Endothelial cell of umbilical vein (primary cell): ENCODE data around the gene CT45A5. TPM values are rescaled to one million over a fixed set of nuclear protein-coding genes. Genes with fewer than 3 reads are reported as not detected.
A peak's percentile ranks its signal among the peaks of the same experiment; 100 is the strongest.

Experiments used
- BruUV-seq: library from RNA; stranded (reverse); fragments of 400-500 nt; replicated peaks from 2 replicates; lab custom pipeline; 2021; lab: Mats Ljungman, UMichigan
- CTCF ChIA-PET: fragments of 300-600, 350-600 bp; sonication (Branson Sonifier 250); formaldehyde crosslinking; loops from one replicate; lab custom pipeline; 2021; ENCODE audit warnings: antibody characterized with exemption, inconsistent platforms; lab: Charles Lee
- POLR2A ChIA-PET: fragments of 300-600, 350-600 bp; sonication (Branson Sonifier 250); formaldehyde crosslinking; loops from one replicate; lab custom pipeline; 2021; ENCODE audit warnings: antibody characterized with exemption, inconsistent platforms; lab: Charles Lee
- DNase-seq: peaks from one replicate; pipeline ENCODE4 v3.0.0-alpha.2; 2011; ENCODE audit warnings: low read depth, low spot score
- FAIRE-seq: peaks from 2 replicates; lab custom pipeline; 2011; peaks lifted over from hg19 to GRCh38; lab: Jason Lieb, UNC
- H2AFZ ChIP-seq: 2 replicates; pipeline ENCODE4 v1.6.0; 2012; ENCODE audit warnings: low read depth, low read length, control low read depth, inconsistent platforms
- H3K27ac ChIP-seq: 2 replicates; pipeline ENCODE4 v1.5.1; 2011; ENCODE audit warnings: low read depth, mild to moderate bottlenecking, control low read depth, low read length, moderate library complexity; ENCODE audit not compliant: insufficient read depth
- H3K27me3 ChIP-seq, 2 experiments: 2 replicates each; pipeline versions ENCODE4 v1.6.0 to v1.6.1; 2011; ENCODE audit warnings: low read length in 2 of 2, mixed read lengths in 1 of 2; ENCODE audit not compliant: control insufficient read depth in 2 of 2, insufficient read depth in 2 of 2
- H3K36me3 ChIP-seq, 2 experiments: 2 replicates in 1 of 2; 3 replicates in 1 of 2; pipeline ENCODE4 v1.5.1; 2011; ENCODE audit warnings: low read length in 2 of 2, mild to moderate bottlenecking in 1 of 2, moderate library complexity in 1 of 2; ENCODE audit not compliant: control insufficient read depth in 2 of 2, insufficient read depth in 2 of 2; ENCODE audit errors: extremely low read depth in 1 of 2
- H3K4me1 ChIP-seq: 3 replicates; pipeline ENCODE4 v1.5.1; 2011; ENCODE audit warnings: mild to moderate bottlenecking, low read length; ENCODE audit not compliant: control insufficient read depth, insufficient read depth; ENCODE audit errors: extremely low read depth
- H3K4me2 ChIP-seq: 2 replicates; pipeline ENCODE4 v1.6.1; 2011; ENCODE audit warnings: low read length, control low read depth, mixed read lengths; ENCODE audit not compliant: insufficient read depth
- H3K4me3 ChIP-seq, 3 experiments: fragments of 200-600 bp in 1 of 3; sonication (generic), shearing (Covaris generic) in 1 of 3; replicated peaks in 1 of 3; 2 replicates each; pipeline ENCODE4 v1.5.1; 2011 to 2016; ENCODE audit warnings: control low read depth in 3 of 3, low read length in 3 of 3, mild to moderate bottlenecking in 2 of 3, inconsistent platforms in 1 of 3, low read depth in 1 of 3, moderate library complexity in 1 of 3; ENCODE audit not compliant: insufficient read depth in 1 of 3
- H3K79me2 ChIP-seq: 2 replicates; pipeline ENCODE4 v1.6.0; 2012; ENCODE audit warnings: low read length, inconsistent platforms; ENCODE audit not compliant: control insufficient read depth, insufficient read depth
- H3K9ac ChIP-seq: replicated peaks from 2 replicates; pipeline ENCODE3; 2011; ENCODE audit warnings: low read length, control low read depth; ENCODE audit not compliant: insufficient read depth; ENCODE audit errors: extremely low read depth
- H3K9me1 ChIP-seq: replicated peaks from 3 replicates; pipeline ENCODE4 v1.6.0; 2011; ENCODE audit warnings: mild to moderate bottlenecking, low read length; ENCODE audit not compliant: control insufficient read depth, insufficient read depth; ENCODE audit errors: extremely low read depth
- H3K9me3 ChIP-seq: replicated peaks from 2 replicates; pipeline ENCODE4 v1.5.1; 2012; ENCODE audit warnings: low read length, inconsistent platforms; ENCODE audit not compliant: control insufficient read depth, insufficient read depth
- H4K20me1 ChIP-seq: replicated peaks from 2 replicates; pipeline ENCODE3; 2011; ENCODE audit warnings: mild to moderate bottlenecking, low read length; ENCODE audit not compliant: control insufficient read depth, insufficient read depth; ENCODE audit errors: extremely low read depth
- EZH2 ChIP-seq: IDR thresholded peaks from 2 replicates; pipeline ENCODE4 v1.6.1; 2012; ENCODE audit warnings: borderline replicate concordance, low read depth, mild to moderate bottlenecking, moderate library complexity, low read length, inconsistent platforms; ENCODE audit not compliant: severe bottlenecking
- FOS ChIP-seq: IDR thresholded peaks from 2 replicates; pipeline ENCODE4 v1.6.1; 2011; ENCODE audit warnings: mild to moderate bottlenecking, low read length, moderate library complexity, borderline replicate concordance; ENCODE audit not compliant: insufficient read depth
- GATA2 ChIP-seq: IDR thresholded peaks from 2 replicates; pipeline ENCODE4 v1.7.0; 2011; ENCODE audit warnings: low read depth, mild to moderate bottlenecking, moderate library complexity, mixed read lengths, low read length; ENCODE audit not compliant: insufficient read length, insufficient read depth
- JUN ChIP-seq: IDR thresholded peaks from 2 replicates; pipeline ENCODE4 v1.6.1; 2011; ENCODE audit warnings: borderline replicate concordance, low read depth; ENCODE audit not compliant: insufficient read length, insufficient read depth
- MYC ChIP-seq: IDR thresholded peaks from one replicate; pipeline ENCODE4 v1.6.1; 2011; ENCODE audit warnings: mild to moderate bottlenecking, low read depth, low read length
- POLR2A ChIP-seq: IDR thresholded peaks from 2 replicates; pipeline ENCODE4 v1.6.1; 2012; ENCODE audit warnings: low read depth, mild to moderate bottlenecking, control low read depth, low read length
- POLR2AphosphoS5 ChIP-seq: IDR thresholded peaks from 2 replicates; pipeline ENCODE4 v1.6.1; 2012; ENCODE audit warnings: low read depth, mild to moderate bottlenecking, control low read depth, low read length, moderate library complexity; ENCODE audit not compliant: insufficient read depth
- dilution Hi-C: fragments of 300-500 bp; cut with MboI; formaldehyde crosslinking; loops from one replicate; pipeline ENCODE4 v1.15.0; 2019; ENCODE audit warnings: low sequenced_read_pairs; ENCODE audit not compliant: extremely low pct_ligation_motif_present
- intact Hi-C: fragments of 100-400 bp; cut with micrococcal nuclease; formaldehyde crosslinking; loops from one replicate; pipeline ENCODE4 v1.10.0; 2022
- polyA plus RNA-seq, 4 experiments: library from polyadenylated mRNA; depleted of rRNA in 3 of 4; stranded (reverse) in 3 of 4; unstranded in 1 of 4; fragments of >200 nt; gene quantifications; 2 replicates each; pipeline versions ENCODE4 v1.2.1 to v1.2.3, GENCODE V29; 2011 to 2012; ENCODE audit warnings: missing spikeins in 1 of 4
- total RNA-seq: library from RNA; stranded (reverse); gene quantifications from 2 replicates; pipeline ENCODE4 v1.2.3, GENCODE V29; 2021
- TF ChIP-seq, protein P1 (sequence below), 2 donors: IDR thresholded peaks; 1 replicate in 1 of 2; 2 replicates in 1 of 2; pipeline ENCODE4 v1.5.1; 2011; ENCODE audit warnings: low read length in 2 of 2, mild to moderate bottlenecking in 2 of 2, moderate library complexity in 2 of 2, control low read depth in 1 of 2, inconsistent platforms in 1 of 2, low read depth in 1 of 2; ENCODE audit not compliant: insufficient read depth in 1 of 2; ENCODE audit errors: extremely low read depth in 1 of 2
- TF ChIP-seq, protein P2 (sequence below): IDR thresholded peaks from 2 replicates; pipeline ENCODE4 v1.6.1; 2011; ENCODE audit not compliant: insufficient read depth, insufficient read length

The CT45A5 gene
- total and polyA plus RNA-seq, 2 donors (not counting 3 experiments of a cell fraction or from before 2014, with no cell fraction given), result not detected

DNA sequence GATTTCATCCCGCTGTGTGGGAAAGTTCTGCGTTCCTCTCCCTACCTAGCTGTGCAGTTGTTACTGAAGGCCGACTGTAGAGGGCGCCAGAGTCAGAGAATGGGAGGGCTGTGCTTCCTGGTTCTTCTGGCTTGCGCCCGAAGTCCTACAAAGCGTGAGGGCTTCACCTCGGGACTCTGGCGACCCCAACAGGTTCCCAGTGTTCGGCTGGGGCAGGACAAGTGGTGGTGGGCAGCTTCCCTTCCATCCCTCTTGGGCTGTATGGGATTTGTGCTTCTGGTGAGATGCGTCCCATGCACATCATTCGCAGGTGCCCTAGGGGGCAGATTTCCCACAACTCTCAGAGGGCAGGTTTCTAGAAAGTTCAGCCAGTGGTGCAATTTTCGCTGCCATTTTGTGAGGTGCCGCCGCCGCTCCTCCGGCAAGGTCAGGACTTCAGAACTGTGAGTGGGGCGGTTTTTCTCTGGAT, 44.6 kb downstream of the CT45A5 start:
- Histone ChIP-seq H4K20me1 (no peaks in the 10 kb centered on the region), H3K4me1 (no peaks in the 10 kb centered on the region), H3K9ac (no peak overlapping the region), H3K79me2 (no peaks in the 10 kb centered on the region), H3K4me2 (no peak overlapping the region), H3K9me3 (no peaks in the 10 kb centered on the region), H3K36me3 (no peaks in the 10 kb centered on the region), H2AFZ (no peak overlapping the region), H3K27ac (no peak overlapping the region), H3K4me3 (no peak overlapping the region), H3K9me1 (no peaks in the 10 kb centered on the region), H3K27me3 (no peaks in the 10 kb centered on the region)
- ChIA-PET POLR2A (no interaction called here), CTCF (no interaction called here)
- dilution Hi-C loops, result no loop called here
- peak; percentile 6 for DNase-seq
- TF ChIP-seq, protein P1, sequence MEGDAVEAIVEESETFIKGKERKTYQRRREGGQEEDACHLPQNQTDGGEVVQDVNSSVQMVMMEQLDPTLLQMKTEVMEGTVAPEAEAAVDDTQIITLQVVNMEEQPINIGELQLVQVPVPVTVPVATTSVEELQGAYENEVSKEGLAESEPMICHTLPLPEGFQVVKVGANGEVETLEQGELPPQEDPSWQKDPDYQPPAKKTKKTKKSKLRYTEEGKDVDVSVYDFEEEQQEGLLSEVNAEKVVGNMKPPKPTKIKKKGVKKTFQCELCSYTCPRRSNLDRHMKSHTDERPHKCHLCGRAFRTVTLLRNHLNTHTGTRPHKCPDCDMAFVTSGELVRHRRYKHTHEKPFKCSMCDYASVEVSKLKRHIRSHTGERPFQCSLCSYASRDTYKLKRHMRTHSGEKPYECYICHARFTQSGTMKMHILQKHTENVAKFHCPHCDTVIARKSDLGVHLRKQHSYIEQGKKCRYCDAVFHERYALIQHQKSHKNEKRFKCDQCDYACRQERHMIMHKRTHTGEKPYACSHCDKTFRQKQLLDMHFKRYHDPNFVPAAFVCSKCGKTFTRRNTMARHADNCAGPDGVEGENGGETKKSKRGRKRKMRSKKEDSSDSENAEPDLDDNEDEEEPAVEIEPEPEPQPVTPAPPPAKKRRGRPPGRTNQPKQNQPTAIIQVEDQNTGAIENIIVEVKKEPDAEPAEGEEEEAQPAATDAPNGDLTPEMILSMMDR (IDR thresholded peaks at IDR 0.05; ENCODE audit: extremely low read depth in 1 of 2, insufficient read depth in 1 of 2, low read depth in 1 of 2, low read length in 2 of 2), result peak; percentile 32 to 45
- TF ChIP-seq, protein P2, sequence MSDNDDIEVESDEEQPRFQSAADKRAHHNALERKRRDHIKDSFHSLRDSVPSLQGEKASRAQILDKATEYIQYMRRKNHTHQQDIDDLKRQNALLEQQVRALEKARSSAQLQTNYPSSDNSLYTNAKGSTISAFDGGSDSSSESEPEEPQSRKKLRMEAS, result no peak
- no peak for FAIRE-seq
- no TSS peak for BruUV-seq
- intact Hi-C loops, result no loop called here

- H3K27ac ChIP-seq, result no peak overlapping the region
- no peaks in the 10 kb centered on the region for H3K9me1 ChIP-seq
- no peak overlapping the region for H2AFZ ChIP-seq
- DNase-seq, result no peak
- dilution Hi-C loops, result no loop called here
- H3K9ac ChIP-seq, result no peak overlapping the region
- FAIRE-seq, result no peak
- H3K4me1 ChIP-seq, result no peaks in the 10 kb centered on the region
- POLR2A ChIA-PET, result no interaction called here
- H3K4me2 ChIP-seq, result no peak overlapping the region
- BruUV-seq, result no TSS peak
- H3K36me3 ChIP-seq, result no peaks in the 10 kb centered on the region
- intact Hi-C loops, result no loop called here
- H3K9me3 ChIP-seq, result no peaks in the 10 kb centered on the region
- CTCF ChIA-PET, result no interaction called here
- no peaks in the 10 kb centered on the region for H4K20me1 ChIP-seq
- no peak overlapping the region for H3K4me3 ChIP-seq
- no peak for TF ChIP-seq FOS
- TF ChIP-seq POLR2AphosphoS5, result no peak
- TF ChIP-seq JUN, result no peak
- TF ChIP-seq MYC, result no peak
- no peak for TF ChIP-seq GATA2
- TF ChIP-seq, protein P2, result no peak
- TF ChIP-seq POLR2A, result no peak
- no peak for TF ChIP-seq EZH2
- TF ChIP-seq, protein P1 (IDR thresholded peaks at IDR 0.05; ENCODE audit: extremely low read depth in 1 of 2, insufficient read depth in 1 of 2, low read depth in 1 of 2, low read length in 2 of 2), result no peak
- H3K79me2 ChIP-seq, result no peaks in the 10 kb centered on the region
- H3K27me3 ChIP-seq, result no peaks in the 10 kb centered on the region
These were observed 47.8 kb downstream of the CT45A5 start for GRCh38 chrX:135737366-135738071.
